Stimulated activated memory B cell treated with anti-CD40 and anti-IgM and Interleukin-4, amounts not matched to agents 10 μg/mL and 1 μg/mL and 100 μg/mL, for 72 hours (primary cell): ENCODE data around the gene BCR.
A peak's percentile ranks its signal among the peaks of the same experiment; 100 is the strongest.

ENCODE experiments used
- ATAC-seq: fragments of 150-1000 bp; cut with Tn5 transposase; 2 replicates; pipeline ENCODE4 v1.10.0; 2021
- H3K27ac Mint-ChIP-seq: one replicate; pipeline ENCODE4 v1.8.0; 2022; ENCODE audit warnings: mild to moderate bottlenecking, mixed read lengths
- H3K27me3 Mint-ChIP-seq: one replicate; pipeline ENCODE4 v1.8.0; 2022; ENCODE audit warnings: mixed read lengths
- H3K36me3 Mint-ChIP-seq: one replicate; pipeline ENCODE4 v1.8.0; 2022; ENCODE audit warnings: mixed read lengths
- H3K4me1 Mint-ChIP-seq: one replicate; pipeline ENCODE4 v1.8.0; 2022; ENCODE audit warnings: mixed read lengths
- H3K4me3 Mint-ChIP-seq: one replicate; pipeline ENCODE4 v1.8.0; 2022; ENCODE audit warnings: mild to moderate bottlenecking, moderate library complexity, mixed read lengths
- H3K9me3 Mint-ChIP-seq: one replicate; pipeline ENCODE4 v1.8.0; 2022; ENCODE audit warnings: mixed read lengths

Gene BCR

GRCh38 chr22:23221351-23221804 lies 41.1 kb downstream of the BCR start:
- Mint-ChIP-seq H3K4me3 (no peak overlapping the region), H3K36me3 (no peaks in the 10 kb centered on the region), H3K27ac (peak overlapping the region; percentile 70), H3K4me1 (peaks cover 64% of the 10 kb centered on the region), H3K9me3 (no peaks in the 10 kb centered on the region), H3K27me3 (no peaks in the 10 kb centered on the region)
- no peak for ATAC-seq

GRCh38 chr22:23222033-23222792 lies 41.9 kb downstream of the BCR start:
- H3K27me3 Mint-ChIP-seq: no peaks in the 10 kb centered on the region
- peaks cover 2% of the 10 kb centered on the region for H3K36me3 Mint-ChIP-seq
- no peaks in the 10 kb centered on the region for H3K9me3 Mint-ChIP-seq
- peak overlapping the region; percentile 38 for H3K27ac Mint-ChIP-seq
- H3K4me1 Mint-ChIP-seq: peaks cover 56% of the 10 kb centered on the region
- H3K4me3 Mint-ChIP-seq: no peak overlapping the region
- no peak for ATAC-seq

- Mint-ChIP-seq H3K4me1 (peaks cover 50% of the 10 kb centered on the region), H3K27ac (peak overlapping the region; percentile 38), H3K27me3 (no peaks in the 10 kb centered on the region), H3K4me3 (no peak overlapping the region), H3K9me3 (peaks cover 4% of the 10 kb centered on the region), H3K36me3 (peaks cover 10% of the 10 kb centered on the region)
- ATAC-seq: no peak
These were observed 42.7 kb downstream of the BCR start for GRCh38 chr22:23222793-23223568.

GRCh38 chr22:23223569-23224317 lies 43.4 kb downstream of the BCR start:
- Mint-ChIP-seq H3K4me3 (no peak overlapping the region), H3K36me3 (peaks cover 17% of the 10 kb centered on the region), H3K4me1 (peaks cover 45% of the 10 kb centered on the region)

GRCh38 chr22:23224846-23225245 lies 44.5 kb downstream of the BCR start:
- peaks cover 10% of the 10 kb centered on the region for H3K9me3 Mint-ChIP-seq
- H3K36me3 Mint-ChIP-seq: peaks cover 28% of the 10 kb centered on the region
- no peak overlapping the region for H3K4me3 Mint-ChIP-seq
- H3K27me3 Mint-ChIP-seq: no peaks in the 10 kb centered on the region
- H3K27ac Mint-ChIP-seq: no peak overlapping the region
- peaks cover 37% of the 10 kb centered on the region for H3K4me1 Mint-ChIP-seq
- no peak for ATAC-seq

More at GRCh38 chr22:23223569-23224317, 43.4 kb downstream of the BCR start:
- Mint-ChIP-seq H3K27me3 (no peaks in the 10 kb centered on the region), H3K9me3 (peaks cover 7% of the 10 kb centered on the region), H3K27ac (no peak overlapping the region)
- no peak for ATAC-seq

GRCh38 chr22:23225337-23225723 lies 45.0 kb downstream of the BCR start:
- Mint-ChIP-seq H3K27me3 (no peaks in the 10 kb centered on the region), H3K36me3 (peaks cover 33% of the 10 kb centered on the region), H3K4me3 (no peak overlapping the region), H3K27ac (no peak overlapping the region), H3K9me3 (peaks cover 10% of the 10 kb centered on the region), H3K4me1 (peaks cover 32% of the 10 kb centered on the region)
- no peak for ATAC-seq

- ATAC-seq: no peak
- Mint-ChIP-seq H3K27me3 (no peaks in the 10 kb centered on the region), H3K27ac (no peak overlapping the region), H3K36me3 (peaks cover 33% of the 10 kb centered on the region), H3K4me1 (peaks cover 26% of the 10 kb centered on the region), H3K4me3 (no peak overlapping the region), H3K9me3 (peaks cover 10% of the 10 kb centered on the region)
These were observed 45.6 kb downstream of the BCR start for GRCh38 chr22:23225724-23226496.

GRCh38 chr22:23226497-23226850 lies 46.2 kb downstream of the BCR start:
- Mint-ChIP-seq H3K27ac (no peak overlapping the region), H3K4me1 (peaks cover 20% of the 10 kb centered on the region), H3K4me3 (no peak overlapping the region), H3K36me3 (peaks cover 33% of the 10 kb centered on the region), H3K9me3 (peaks cover 10% of the 10 kb centered on the region), H3K27me3 (no peaks in the 10 kb centered on the region)
- no peak for ATAC-seq

GRCh38 chr22:23227380-23227779 lies 47.1 kb downstream of the BCR start:
- no peak overlapping the region for H3K27ac Mint-ChIP-seq
- H3K36me3 Mint-ChIP-seq: peaks cover 39% of the 10 kb centered on the region
- peaks cover 14% of the 10 kb centered on the region for H3K4me1 Mint-ChIP-seq
- ATAC-seq: no peak
- H3K9me3 Mint-ChIP-seq: peaks cover 10% of the 10 kb centered on the region
- no peaks in the 10 kb centered on the region for H3K27me3 Mint-ChIP-seq
- no peak overlapping the region for H3K4me3 Mint-ChIP-seq

GRCh38 chr22:23228503-23228902 lies 48.2 kb downstream of the BCR start:
- Mint-ChIP-seq H3K36me3 (peaks cover 39% of the 10 kb centered on the region), H3K27me3 (no peaks in the 10 kb centered on the region), H3K4me3 (no peak overlapping the region), H3K9me3 (peaks cover 10% of the 10 kb centered on the region), H3K27ac (no peak overlapping the region), H3K4me1 (peaks cover 22% of the 10 kb centered on the region)
- no peak for ATAC-seq

- H3K27me3 Mint-ChIP-seq: peaks cover 8% of the 10 kb centered on the region
- ATAC-seq: no peak
- peaks cover 44% of the 10 kb centered on the region for H3K36me3 Mint-ChIP-seq
- H3K9me3 Mint-ChIP-seq: peaks cover 10% of the 10 kb centered on the region
- no peak overlapping the region for H3K27ac Mint-ChIP-seq
- peaks cover 27% of the 10 kb centered on the region for H3K4me1 Mint-ChIP-seq
- H3K4me3 Mint-ChIP-seq: no peak overlapping the region
These were observed 49.3 kb downstream of the BCR start for GRCh38 chr22:23229646-23230045.

- Mint-ChIP-seq H3K9me3 (peaks cover 10% of the 10 kb centered on the region), H3K4me3 (no peak overlapping the region), H3K27ac (no peak overlapping the region), H3K4me1 (peaks cover 29% of the 10 kb centered on the region), H3K36me3 (peaks cover 44% of the 10 kb centered on the region), H3K27me3 (peaks cover 9% of the 10 kb centered on the region)
- no peak for ATAC-seq
These were observed 50.2 kb downstream of the BCR start for GRCh38 chr22:23230348-23231068.

GRCh38 chr22:23231471-23232093 lies 51.3 kb downstream of the BCR start:
- H3K36me3 Mint-ChIP-seq: peaks cover 44% of the 10 kb centered on the region
- no peak overlapping the region for H3K4me3 Mint-ChIP-seq
- H3K9me3 Mint-ChIP-seq: peaks cover 10% of the 10 kb centered on the region
- H3K27me3 Mint-ChIP-seq: peaks cover 9% of the 10 kb centered on the region
- H3K27ac Mint-ChIP-seq: no peak overlapping the region
- no peak for ATAC-seq
- peaks cover 29% of the 10 kb centered on the region for H3K4me1 Mint-ChIP-seq
